ENCODE results near the gene WASHC3. TPM values are rescaled to one million over a fixed set of nuclear protein-coding genes. Genes with fewer than 3 reads are reported as not detected.

WASHC3 gene
- total RNA-seq, 1 donor from 2014 or later = 19.5 TPM

GRCh38 chr12:101997102-101997501 is 64.7 kb downstream of the WASHC3 start:
- no peak for TF ChIP-seq CTCF (conservative IDR thresholded peaks at IDR 0.05)
- H3K27me3 Mint-ChIP-seq (ENCODE audit: low read depth) = no peaks in the 10 kb centered on the region
- no peaks in the 10 kb centered on the region for H3K36me3 Mint-ChIP-seq (ENCODE audit: low read depth)
- H3K4me1 Mint-ChIP-seq = no peaks in the 10 kb centered on the region
- DNase-seq (ENCODE audit: low read depth, low spot score) = no peak
- H3K9me3 Mint-ChIP-seq = no peaks in the 10 kb centered on the region
- no peak overlapping the region for H3K4me3 Mint-ChIP-seq
- no peak overlapping the region for H3K27ac Mint-ChIP-seq (ENCODE audit: unreplicated experiment)

- Mint-ChIP-seq H3K27ac (ENCODE audit: unreplicated experiment) (no peak overlapping the region), H3K27me3 (ENCODE audit: low read depth) (no peaks in the 10 kb centered on the region)
Observed at GRCh38 chr12:101995684-101996083, 66.1 kb downstream of the WASHC3 start.

GRCh38 chr12:101992091-101992490 is 69.7 kb downstream of the WASHC3 start:
- Mint-ChIP-seq H3K9me3 (peaks cover 2% of the 10 kb centered on the region), H3K27me3 (ENCODE audit: low read depth) (peaks cover 2% of the 10 kb centered on the region), H3K4me3 (no peak overlapping the region), H3K27ac (ENCODE audit: unreplicated experiment) (no peak overlapping the region), H3K36me3 (ENCODE audit: low read depth) (no peaks in the 10 kb centered on the region), H3K4me1 (no peaks in the 10 kb centered on the region)
- no peak for TF ChIP-seq CTCF (conservative IDR thresholded peaks at IDR 0.05)
- no peak for DNase-seq (ENCODE audit: low read depth, low spot score)

More at GRCh38 chr12:101995684-101996083, 66.1 kb downstream of the WASHC3 start:
- H3K36me3 Mint-ChIP-seq (ENCODE audit: low read depth) = no peaks in the 10 kb centered on the region
- no peaks in the 10 kb centered on the region for H3K4me1 Mint-ChIP-seq
- TF ChIP-seq CTCF (conservative IDR thresholded peaks at IDR 0.05) = no peak
- DNase-seq (ENCODE audit: low read depth, low spot score) = no peak
- no peak overlapping the region for H3K4me3 Mint-ChIP-seq
- no peaks in the 10 kb centered on the region for H3K9me3 Mint-ChIP-seq

- no peak for TF ChIP-seq CTCF (conservative IDR thresholded peaks at IDR 0.05)
- Mint-ChIP-seq H3K9me3 (peaks cover 2% of the 10 kb centered on the region), H3K4me3 (no peak overlapping the region), H3K36me3 (ENCODE audit: low read depth) (no peaks in the 10 kb centered on the region), H3K27ac (ENCODE audit: unreplicated experiment) (no peak overlapping the region), H3K4me1 (peaks cover 6% of the 10 kb centered on the region), H3K27me3 (ENCODE audit: low read depth) (no peaks in the 10 kb centered on the region)
- DNase-seq (ENCODE audit: low read depth, low spot score) = no peak
Observed at GRCh38 chr12:101982307-101982706, 79.5 kb downstream of the WASHC3 start.

- peaks cover 6% of the 10 kb centered on the region for H3K4me1 Mint-ChIP-seq
- no peak overlapping the region for H3K4me3 Mint-ChIP-seq
- H3K27me3 Mint-ChIP-seq (ENCODE audit: low read depth) = no peaks in the 10 kb centered on the region
- TF ChIP-seq CTCF (conservative IDR thresholded peaks at IDR 0.05) = no peak
- H3K36me3 Mint-ChIP-seq (ENCODE audit: low read depth) = no peaks in the 10 kb centered on the region
- peaks cover 2% of the 10 kb centered on the region for H3K9me3 Mint-ChIP-seq
- H3K27ac Mint-ChIP-seq (ENCODE audit: unreplicated experiment) = no peak overlapping the region
- DNase-seq (ENCODE audit: low read depth, low spot score) = no peak
Observed at GRCh38 chr12:101981868-101982267, 79.9 kb downstream of the WASHC3 start.

GRCh38 chr12:101968770-101969169 is 93.0 kb downstream of the WASHC3 start:
- no peak overlapping the region for H3K27ac Mint-ChIP-seq (ENCODE audit: unreplicated experiment)
- no peaks in the 10 kb centered on the region for H3K4me1 Mint-ChIP-seq
- H3K9me3 Mint-ChIP-seq = no peaks in the 10 kb centered on the region
- H3K27me3 Mint-ChIP-seq (ENCODE audit: low read depth) = no peaks in the 10 kb centered on the region
- H3K36me3 Mint-ChIP-seq (ENCODE audit: low read depth) = no peaks in the 10 kb centered on the region
- H3K4me3 Mint-ChIP-seq = no peak overlapping the region
- no peak for TF ChIP-seq CTCF (conservative IDR thresholded peaks at IDR 0.05)
- DNase-seq (ENCODE audit: low read depth, low spot score) = no peak
